Thoracic aorta (tissue), 2 donors: ENCODE results near the gene NDST4. TPM values are rescaled to one million over a fixed set of nuclear protein-coding genes. Genes with fewer than 3 reads are reported as not detected.

Experiments
- ATAC-seq: fragments of 150-250 bp; one replicate; pipeline ENCODE4 v1.8.0; 2017; ENCODE audit warnings: low read depth; ENCODE audit not compliant: insufficient number of reproducible peaks, low FRiP score
- DNase-seq: peaks from one replicate; pipeline ENCODE4 v3.0.0-alpha.2; 2020; ENCODE audit warnings: low spot score
- H3K27ac ChIP-seq, 2 donors: fragments of 200-600 bp; sonication (generic); 1 replicate in 1 of 2; 2 replicates in 1 of 2; pipeline ENCODE4 v1.5.1; 2016; ENCODE audit warnings: mild to moderate bottlenecking in 2 of 2, moderate library complexity in 2 of 2
- H3K27me3 ChIP-seq: fragments of 200-600 bp; sonication (generic); replicated peaks from 2 replicates; pipeline ENCODE4 v1.6.0; 2016; ENCODE audit warnings: mild to moderate bottlenecking; ENCODE audit not compliant: insufficient read depth
- H3K36me3 ChIP-seq: fragments of 200-600 bp; sonication (generic); one replicate; pipeline ENCODE4 v1.5.1; 2016
- H3K4me1 ChIP-seq, 2 donors: fragments of 200-600 bp; sonication (generic); 1 replicate in 1 of 2; 2 replicates in 1 of 2; pipeline versions ENCODE4 v1.5.1 to v1.6.0; 2016; ENCODE audit warnings: low read depth in 2 of 2, mild to moderate bottlenecking in 1 of 2; ENCODE audit not compliant: control insufficient read depth in 1 of 2
- H3K4me3 ChIP-seq: fragments of 200-600 bp; sonication (generic); 2 replicates; pipeline ENCODE4 v1.5.1; 2016; ENCODE audit warnings: mild to moderate bottlenecking
- H3K9me3 ChIP-seq: fragments of 200-600 bp; sonication (generic); 2 replicates; pipeline ENCODE4 v1.5.1; 2016
- CTCF ChIP-seq: fragments of 200-600 bp; sonication (generic); IDR thresholded peaks from one replicate; pipeline ENCODE4 v1.5.1; 2019; ENCODE audit warnings: antibody characterized with exemption
- total RNA-seq, 2 donors: library from RNA; depleted of rRNA; stranded (reverse); fragments of >200 nt; gene quantifications; one replicate each; pipeline versions ENCODE4 v1.1.0 to v1.2.3, GENCODE V29; 2016

The NDST4 gene
- total RNA-seq, 2 donors from 2014 or later, result not detected

GRCh38 chr4:114874321-114874720 lies 239.1 kb downstream of the NDST4 start:
- H3K4me3 ChIP-seq, result no peak overlapping the region
- H3K4me1 ChIP-seq, result peaks cover 11 to 19% of the 10 kb centered on the region in 2 donors
- no peaks in the 10 kb centered on the region for H3K27me3 ChIP-seq
- no peak overlapping the region for H3K27ac ChIP-seq
- TF ChIP-seq CTCF, result no peak
- no peaks in the 10 kb centered on the region for H3K9me3 ChIP-seq
- ATAC-seq (no peak), DNase-seq (no peak)
- no peaks in the 10 kb centered on the region for H3K36me3 ChIP-seq

GRCh38 chr4:114870987-114871386 lies 242.4 kb downstream of the NDST4 start:
- Histone ChIP-seq H3K36me3 (no peaks in the 10 kb centered on the region), H3K4me3 (no peak overlapping the region), H3K27me3 (no peaks in the 10 kb centered on the region), H3K4me1 (peaks cover 2 to 11% of the 10 kb centered on the region in 2 donors), H3K9me3 (no peaks in the 10 kb centered on the region), H3K27ac (no peak overlapping the region)
- no peak for TF ChIP-seq CTCF
- DNase-seq (no peak), ATAC-seq (no peak)

GRCh38 chr4:114866901-114867670 lies 246.3 kb downstream of the NDST4 start:
- no peak overlapping the region for H3K27ac ChIP-seq
- ATAC-seq, result no peak
- H3K4me3 ChIP-seq, result no peak overlapping the region
- H3K36me3 ChIP-seq, result no peaks in the 10 kb centered on the region
- TF ChIP-seq CTCF, result no peak
- no peak for DNase-seq
- H3K9me3 ChIP-seq, result no peaks in the 10 kb centered on the region
- H3K4me1 ChIP-seq, result no peaks in the 10 kb centered on the region
- no peaks in the 10 kb centered on the region for H3K27me3 ChIP-seq

GRCh38 chr4:114864060-114864459 lies 249.4 kb downstream of the NDST4 start:
- ATAC-seq, result no peak
- Histone ChIP-seq H3K4me3 (no peak overlapping the region), H3K36me3 (no peaks in the 10 kb centered on the region), H3K27me3 (no peaks in the 10 kb centered on the region), H3K4me1 (no peaks in the 10 kb centered on the region), H3K27ac (no peak overlapping the region), H3K9me3 (no peaks in the 10 kb centered on the region)
- no peak for TF ChIP-seq CTCF
- no peak for DNase-seq

- no peak for ATAC-seq
- Histone ChIP-seq H3K9me3 (no peaks in the 10 kb centered on the region), H3K36me3 (no peaks in the 10 kb centered on the region), H3K27me3 (no peaks in the 10 kb centered on the region), H3K27ac (no peak overlapping the region), H3K4me3 (no peak overlapping the region), H3K4me1 (no peaks in the 10 kb centered on the region)
- no peak for TF ChIP-seq CTCF
- no peak for DNase-seq
Observed at GRCh38 chr4:114860786-114861185, 252.6 kb downstream of the NDST4 start.
